ENCODE results near the gene ZER1.

DNA sequence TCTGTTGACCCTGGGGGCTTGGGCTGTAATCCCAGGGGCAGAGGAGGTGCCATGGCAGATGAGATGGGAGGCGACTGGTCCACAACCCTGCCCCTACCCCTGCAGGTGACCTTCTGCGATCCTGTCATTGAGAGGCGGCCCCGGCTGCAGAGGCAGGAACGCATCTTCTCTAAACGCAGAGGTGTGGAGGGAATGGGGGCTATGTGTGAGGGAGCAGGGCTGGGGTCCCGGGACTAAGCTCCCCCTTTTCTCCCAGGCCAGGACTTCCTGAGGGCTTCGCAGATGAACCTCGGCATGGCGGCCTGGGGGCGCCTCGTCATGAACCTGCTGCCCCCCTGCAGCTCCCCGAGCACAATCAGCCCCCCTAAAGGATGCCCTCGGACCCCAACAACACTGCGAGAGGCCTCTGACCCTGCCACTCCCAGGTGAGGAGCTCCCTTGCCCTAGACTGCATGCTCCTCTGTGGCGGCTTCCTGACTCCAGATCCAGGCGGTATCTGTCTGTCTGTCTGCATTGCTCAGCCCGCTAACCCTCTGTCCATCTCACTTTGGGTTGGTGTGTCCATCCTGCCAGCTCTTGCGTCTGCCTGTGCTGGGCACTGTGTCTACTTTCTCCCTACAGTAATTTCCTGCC is 57.7 kb downstream of the ZER1 start:
- TF ChIP-seq, protein P1, sequence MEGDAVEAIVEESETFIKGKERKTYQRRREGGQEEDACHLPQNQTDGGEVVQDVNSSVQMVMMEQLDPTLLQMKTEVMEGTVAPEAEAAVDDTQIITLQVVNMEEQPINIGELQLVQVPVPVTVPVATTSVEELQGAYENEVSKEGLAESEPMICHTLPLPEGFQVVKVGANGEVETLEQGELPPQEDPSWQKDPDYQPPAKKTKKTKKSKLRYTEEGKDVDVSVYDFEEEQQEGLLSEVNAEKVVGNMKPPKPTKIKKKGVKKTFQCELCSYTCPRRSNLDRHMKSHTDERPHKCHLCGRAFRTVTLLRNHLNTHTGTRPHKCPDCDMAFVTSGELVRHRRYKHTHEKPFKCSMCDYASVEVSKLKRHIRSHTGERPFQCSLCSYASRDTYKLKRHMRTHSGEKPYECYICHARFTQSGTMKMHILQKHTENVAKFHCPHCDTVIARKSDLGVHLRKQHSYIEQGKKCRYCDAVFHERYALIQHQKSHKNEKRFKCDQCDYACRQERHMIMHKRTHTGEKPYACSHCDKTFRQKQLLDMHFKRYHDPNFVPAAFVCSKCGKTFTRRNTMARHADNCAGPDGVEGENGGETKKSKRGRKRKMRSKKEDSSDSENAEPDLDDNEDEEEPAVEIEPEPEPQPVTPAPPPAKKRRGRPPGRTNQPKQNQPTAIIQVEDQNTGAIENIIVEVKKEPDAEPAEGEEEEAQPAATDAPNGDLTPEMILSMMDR (IDR thresholded peaks at IDR 0.05 in 4 of 5, conservative IDR thresholded peaks at IDR 0.05 in 1 of 5) = no peak
- TF ChIP-seq POLR2A (IDR thresholded peaks at IDR 0.05) = no peak

Data from gastrocnemius medialis (tissue), 4 donors.